Stomach (tissue), 4 donors: ENCODE data around the gene CAMK2A.

Experiments
- CTCF ChIP-seq, 7 experiments: fragments of 450-650 bp in 4 of 7; fragments of 200-600 bp in 3 of 7; sonication (generic) in 3 of 7; IDR thresholded peaks; one replicate each; pipeline ENCODE4 v1.5.1; 2016 to 2019; ENCODE audit warnings: antibody characterized with exemption in 7 of 7, control low read depth in 2 of 7, mild to moderate bottlenecking in 1 of 7
- POLR2A ChIP-seq, 4 donors: fragments of 450-650 bp; IDR thresholded peaks; one replicate each; pipeline ENCODE4 v1.6.1; 2016; ENCODE audit warnings: antibody characterized with exemption in 4 of 4, control low read depth in 2 of 4, mild to moderate bottlenecking in 1 of 4, moderate library complexity in 1 of 4

GRCh38 chr5:150321211-150321610, 31.6 kb upstream of the CAMK2A start:
- no peak for TF ChIP-seq POLR2A (IDR thresholded peaks at IDR 0.05)
- TF ChIP-seq CTCF (IDR thresholded peaks at IDR 0.05), result no peak
